ENCODE results near the gene TAPBPL. TPM values are rescaled to one million over a fixed set of nuclear protein-coding genes. Genes with fewer than 3 reads are reported as not detected.
A peak's percentile ranks its signal among the peaks of the same experiment; 100 is the strongest.

TAPBPL gene
- polyA plus RNA-seq, 3 donors = 89.3 to 145 (median 91.8) TPM

DNA sequence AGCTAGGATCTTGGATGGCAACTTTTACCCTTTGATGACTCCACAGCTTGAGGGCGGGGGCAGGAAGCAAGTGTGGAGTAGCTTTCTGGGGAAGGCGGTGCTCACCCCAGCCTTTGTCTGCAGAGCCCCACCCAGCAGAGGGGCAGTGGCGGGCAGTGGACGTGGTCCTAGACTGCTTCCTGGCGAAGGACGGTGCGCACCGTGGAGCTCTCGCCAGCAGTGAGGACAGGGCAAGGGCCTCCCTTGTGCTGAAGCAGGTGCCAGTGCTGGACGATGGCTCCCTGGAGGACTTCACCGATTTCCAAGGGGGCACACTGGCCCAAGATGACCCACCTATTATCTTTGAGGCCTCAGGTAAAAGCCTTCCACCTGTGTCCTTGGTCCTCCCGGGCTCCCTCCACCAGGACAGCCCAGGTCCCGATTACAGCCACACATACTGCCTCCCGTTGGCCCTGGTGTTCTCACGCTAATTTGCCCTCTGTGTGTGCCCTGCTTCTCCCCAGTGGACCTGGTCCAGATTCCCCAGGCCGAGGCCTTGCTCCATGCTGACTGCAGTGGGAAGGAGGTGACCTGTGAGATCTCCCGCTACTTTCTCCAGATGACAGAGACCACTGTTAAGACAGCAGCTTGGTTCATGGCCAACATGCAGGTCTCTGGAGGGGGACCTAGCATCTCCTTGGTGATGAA, 1.2 kb downstream of the TAPBPL start:
- intact Hi-C loops (cut with micrococcal nuclease) = no loop called here
- H3K9me3 ChIP-seq (replicated peaks in 1 of 2; ENCODE audit: control insufficient read depth in 1 of 2, insufficient read depth in 1 of 2, low read length in 2 of 2) = no peaks in the 10 kb centered on the region
- no peaks in the 10 kb centered on the region for H3K27me3 ChIP-seq (ENCODE audit: control insufficient read depth in 2 of 2, insufficient read depth in 2 of 2, low read length in 2 of 2)
- 56% methylated on average over 17 of the region's 17 CpGs for WGBS (ENCODE audit: insufficient coverage)
- TF ChIP-seq, protein P1, sequence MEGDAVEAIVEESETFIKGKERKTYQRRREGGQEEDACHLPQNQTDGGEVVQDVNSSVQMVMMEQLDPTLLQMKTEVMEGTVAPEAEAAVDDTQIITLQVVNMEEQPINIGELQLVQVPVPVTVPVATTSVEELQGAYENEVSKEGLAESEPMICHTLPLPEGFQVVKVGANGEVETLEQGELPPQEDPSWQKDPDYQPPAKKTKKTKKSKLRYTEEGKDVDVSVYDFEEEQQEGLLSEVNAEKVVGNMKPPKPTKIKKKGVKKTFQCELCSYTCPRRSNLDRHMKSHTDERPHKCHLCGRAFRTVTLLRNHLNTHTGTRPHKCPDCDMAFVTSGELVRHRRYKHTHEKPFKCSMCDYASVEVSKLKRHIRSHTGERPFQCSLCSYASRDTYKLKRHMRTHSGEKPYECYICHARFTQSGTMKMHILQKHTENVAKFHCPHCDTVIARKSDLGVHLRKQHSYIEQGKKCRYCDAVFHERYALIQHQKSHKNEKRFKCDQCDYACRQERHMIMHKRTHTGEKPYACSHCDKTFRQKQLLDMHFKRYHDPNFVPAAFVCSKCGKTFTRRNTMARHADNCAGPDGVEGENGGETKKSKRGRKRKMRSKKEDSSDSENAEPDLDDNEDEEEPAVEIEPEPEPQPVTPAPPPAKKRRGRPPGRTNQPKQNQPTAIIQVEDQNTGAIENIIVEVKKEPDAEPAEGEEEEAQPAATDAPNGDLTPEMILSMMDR (IDR thresholded peaks at IDR 0.05) = no peak
- Mint-ChIP-seq H3K9me3 (no peaks in the 10 kb centered on the region), H3K4me1 (peaks cover 31% of the 10 kb centered on the region), H3K27ac (peak overlapping the region; percentile 92 to 97 (median 95)), H3K27me3 (ENCODE audit: low read depth in 3 of 3) (no peaks in the 10 kb centered on the region), H3K4me3 (peak overlapping the region; percentile 95 to 98), H3K36me3 (peaks cover 43 to 50% of the 10 kb centered on the region in 2 donors)
- H3K27ac ChIP-seq (ENCODE audit: low read depth in 1 of 2, low read length in 2 of 2) = peak overlapping the region in 1 of 2 donors; percentile 92
- peak overlapping the region; percentile 88 for H3K9ac ChIP-seq (ENCODE audit: insufficient read depth, low read length, poor library complexity, severe bottlenecking)
- no peak for DNase-seq
- H2AFZ ChIP-seq (ENCODE audit: insufficient read depth, low read depth, low read length, poor library complexity, severe bottlenecking) = peak overlapping the region; percentile 97
- peaks cover 28 to 50% of the 10 kb centered on the region in 2 donors for H3K36me3 ChIP-seq (replicated peaks in 1 of 2; ENCODE audit: control insufficient read depth in 1 of 2, insufficient read depth in 2 of 2, low read length in 2 of 2)
- H3K4me3 ChIP-seq (replicated peaks in 1 of 3; ENCODE audit: low read depth in 2 of 3, low read length in 3 of 3) = peak overlapping the region; percentile 63 to 94 (median 66)
- H3K4me1 ChIP-seq (ENCODE audit: control insufficient read depth in 1 of 2, insufficient read depth in 2 of 2, low read length in 2 of 2) = peaks cover 21 to 24% of the 10 kb centered on the region in 2 donors
- H3K4me2 ChIP-seq (replicated peaks; ENCODE audit: extremely low read depth, low read length, poor library complexity, severe bottlenecking) = peak overlapping the region; percentile 91
- no peaks in the 10 kb centered on the region for H4K20me1 ChIP-seq (ENCODE audit: insufficient read depth, low read length)
- peaks cover 32% of the 10 kb centered on the region for H3K79me2 ChIP-seq (ENCODE audit: insufficient read depth, low read length)

DNA sequence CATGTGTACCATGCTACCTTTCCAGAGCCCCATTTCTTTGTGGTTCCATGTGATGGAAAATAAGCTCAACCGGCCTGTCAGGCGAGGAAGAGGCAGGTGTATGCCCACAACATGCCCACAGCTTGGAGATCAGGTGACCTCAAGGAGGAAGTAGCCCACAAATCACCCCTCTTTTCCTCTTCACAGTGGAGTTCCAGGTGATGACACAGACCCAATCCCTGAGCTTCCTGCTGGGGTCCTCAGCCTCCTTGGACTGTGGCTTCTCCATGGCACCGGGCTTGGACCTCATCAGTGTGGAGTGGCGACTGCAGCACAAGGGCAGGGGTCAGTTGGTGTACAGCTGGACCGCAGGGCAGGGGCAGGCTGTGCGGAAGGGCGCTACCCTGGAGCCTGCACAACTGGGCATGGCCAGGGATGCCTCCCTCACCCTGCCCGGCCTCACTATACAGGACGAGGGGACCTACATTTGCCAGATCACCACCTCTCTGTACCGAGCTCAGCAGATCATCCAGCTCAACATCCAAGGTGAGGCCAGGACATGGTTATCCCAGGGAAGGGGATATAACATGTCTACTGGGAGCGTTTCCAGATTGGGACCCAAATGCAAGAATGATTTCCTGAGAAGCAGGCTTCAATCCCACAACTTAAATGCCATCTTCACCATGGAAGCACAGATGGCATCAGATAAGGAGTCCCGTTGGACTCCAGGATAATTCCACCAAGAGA, 5.5 kb downstream of the TAPBPL start:
- peaks cover 2% of the 10 kb centered on the region for H4K20me1 ChIP-seq (ENCODE audit: insufficient read depth, low read length)
- peaks cover 44 to 67% of the 10 kb centered on the region in 2 donors for H3K36me3 ChIP-seq (replicated peaks in 1 of 2; ENCODE audit: control insufficient read depth in 1 of 2, insufficient read depth in 2 of 2, low read length in 2 of 2)
- peaks cover 45 to 47% of the 10 kb centered on the region in 2 donors for H3K4me1 ChIP-seq (ENCODE audit: control insufficient read depth in 1 of 2, insufficient read depth in 2 of 2, low read length in 2 of 2)
- Mint-ChIP-seq H3K27ac (peak overlapping the region in 4 of 7 donors; percentile 13 to 41 (median 39)), H3K27me3 (ENCODE audit: low read depth in 3 of 3) (peaks cover 0 to 2% (median 0%) of the 10 kb centered on the region in 3 donors), H3K9me3 (no peaks in the 10 kb centered on the region), H3K4me3 (no peak overlapping the region), H3K36me3 (peaks cover 60 to 76% of the 10 kb centered on the region in 2 donors), H3K4me1 (peaks cover 50% of the 10 kb centered on the region)
- no peaks in the 10 kb centered on the region for H3K27me3 ChIP-seq (ENCODE audit: control insufficient read depth in 2 of 2, insufficient read depth in 2 of 2, low read length in 2 of 2)
- no peak overlapping the region for H3K4me2 ChIP-seq (replicated peaks; ENCODE audit: extremely low read depth, low read length, poor library complexity, severe bottlenecking)
- DNase-seq = no peak
- WGBS (ENCODE audit: insufficient coverage) = 92% methylated on average over 10 of the region's 12 CpGs
- TF ChIP-seq, protein P1 (IDR thresholded peaks at IDR 0.05) = no peak
- peaks cover 20% of the 10 kb centered on the region for H3K79me2 ChIP-seq (ENCODE audit: insufficient read depth, low read length)
- no peak overlapping the region for H2AFZ ChIP-seq (ENCODE audit: insufficient read depth, low read depth, low read length, poor library complexity, severe bottlenecking)
- H3K9ac ChIP-seq (ENCODE audit: insufficient read depth, low read length, poor library complexity, severe bottlenecking) = no peak overlapping the region
- H3K9me3 ChIP-seq (replicated peaks in 1 of 2; ENCODE audit: control insufficient read depth in 1 of 2, insufficient read depth in 1 of 2, low read length in 2 of 2) = no peaks in the 10 kb centered on the region
- no peak overlapping the region for H3K4me3 ChIP-seq (replicated peaks in 1 of 3; ENCODE audit: low read depth in 2 of 3, low read length in 3 of 3)
- intact Hi-C loops (cut with micrococcal nuclease) = no loop called here
- H3K27ac ChIP-seq (ENCODE audit: low read depth in 1 of 2, low read length in 2 of 2) = no peak overlapping the region
